Peyer's patch (tissue), 4 donors: ENCODE measurements around the gene ADCY2.

Source experiments
- POLR2A ChIP-seq, 2 donors: fragments of 450-650 bp; IDR thresholded peaks; one replicate each; pipeline ENCODE4 v1.5.1; 2017; ENCODE audit warnings: antibody characterized with exemption in 2 of 2, mild to moderate bottlenecking in 2 of 2, moderate library complexity in 2 of 2
- TF ChIP-seq, protein P1 (sequence below), 6 experiments: fragments of 450-650 bp in 4 of 6; fragments of 200-600 bp in 2 of 6; sonication (generic) in 1 of 6; IDR thresholded peaks; one replicate each; pipeline ENCODE4 v1.5.1; 2017 to 2019; ENCODE audit warnings: antibody characterized with exemption in 6 of 6, mild to moderate bottlenecking in 3 of 6, moderate library complexity in 1 of 6

DNA sequence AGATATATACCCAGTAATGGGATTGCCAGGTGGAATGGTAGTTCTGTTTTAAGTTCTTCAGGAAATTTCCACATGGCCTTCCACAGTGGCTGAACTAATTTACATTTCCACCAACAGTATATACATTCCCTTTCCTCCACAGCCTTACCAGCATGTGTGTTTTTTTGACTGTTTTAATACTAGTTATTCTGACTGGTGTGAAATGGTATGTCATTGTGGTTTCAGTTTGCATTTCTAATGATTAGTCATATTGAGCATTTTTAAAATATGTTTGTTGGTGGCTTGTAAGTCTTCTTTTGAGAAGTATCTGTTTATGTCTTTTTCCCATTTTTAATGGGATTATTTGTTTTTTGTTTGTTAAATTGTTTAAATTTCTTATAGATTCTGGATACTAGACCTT, 246.1 kb downstream of the ADCY2 start:
- TF ChIP-seq, protein P1, sequence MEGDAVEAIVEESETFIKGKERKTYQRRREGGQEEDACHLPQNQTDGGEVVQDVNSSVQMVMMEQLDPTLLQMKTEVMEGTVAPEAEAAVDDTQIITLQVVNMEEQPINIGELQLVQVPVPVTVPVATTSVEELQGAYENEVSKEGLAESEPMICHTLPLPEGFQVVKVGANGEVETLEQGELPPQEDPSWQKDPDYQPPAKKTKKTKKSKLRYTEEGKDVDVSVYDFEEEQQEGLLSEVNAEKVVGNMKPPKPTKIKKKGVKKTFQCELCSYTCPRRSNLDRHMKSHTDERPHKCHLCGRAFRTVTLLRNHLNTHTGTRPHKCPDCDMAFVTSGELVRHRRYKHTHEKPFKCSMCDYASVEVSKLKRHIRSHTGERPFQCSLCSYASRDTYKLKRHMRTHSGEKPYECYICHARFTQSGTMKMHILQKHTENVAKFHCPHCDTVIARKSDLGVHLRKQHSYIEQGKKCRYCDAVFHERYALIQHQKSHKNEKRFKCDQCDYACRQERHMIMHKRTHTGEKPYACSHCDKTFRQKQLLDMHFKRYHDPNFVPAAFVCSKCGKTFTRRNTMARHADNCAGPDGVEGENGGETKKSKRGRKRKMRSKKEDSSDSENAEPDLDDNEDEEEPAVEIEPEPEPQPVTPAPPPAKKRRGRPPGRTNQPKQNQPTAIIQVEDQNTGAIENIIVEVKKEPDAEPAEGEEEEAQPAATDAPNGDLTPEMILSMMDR (IDR thresholded peaks at IDR 0.05), result no peak
- no peak for TF ChIP-seq POLR2A (IDR thresholded peaks at IDR 0.05)
